Fibroblast of skin of scalp (primary cell): ENCODE measurements around the gene DOK6.

Source experiments
- DNase-seq: peaks from one replicate; pipeline ENCODE4 v3.0.0-alpha.2; 2013

DOK6 gene

GRCh38 chr18:69755041-69755440 lies 354.4 kb downstream of the DOK6 start:
- no peak for DNase-seq

GRCh38 chr18:69755856-69756496 lies 355.3 kb downstream of the DOK6 start:
- DNase-seq = no peak

GRCh38 chr18:69757733-69758132 lies 357.0 kb downstream of the DOK6 start:
- no peak for DNase-seq

GRCh38 chr18:69758458-69758857 lies 357.8 kb downstream of the DOK6 start:
- DNase-seq = peak; percentile 49

GRCh38 chr18:69759046-69759445 lies 358.4 kb downstream of the DOK6 start:
- no peak for DNase-seq

- DNase-seq = no peak
Observed at GRCh38 chr18:69763002-69763401, 362.3 kb downstream of the DOK6 start.

GRCh38 chr18:69763821-69764220 lies 363.1 kb downstream of the DOK6 start:
- no peak for DNase-seq

- no peak for DNase-seq
Observed at GRCh38 chr18:69770238-69770637, 369.6 kb downstream of the DOK6 start.

- no peak for DNase-seq
Observed at GRCh38 chr18:69774831-69775230, 374.1 kb downstream of the DOK6 start.

- no peak for DNase-seq
Observed at GRCh38 chr18:69777248-69777647, 376.6 kb downstream of the DOK6 start.

- no peak for DNase-seq
Observed at GRCh38 chr18:69778680-69779079, 378.0 kb downstream of the DOK6 start.

- no peak for DNase-seq
Observed at GRCh38 chr18:69780851-69781250, 380.2 kb downstream of the DOK6 start.

- DNase-seq = no peak
Observed at GRCh38 chr18:69784815-69785214, 384.1 kb downstream of the DOK6 start.

- DNase-seq = peak; percentile 54
Observed at GRCh38 chr18:69785466-69785865, 384.8 kb downstream of the DOK6 start.

- no peak for DNase-seq
Observed at GRCh38 chr18:69786427-69786826, 385.7 kb downstream of the DOK6 start.

- peak; percentile 56 for DNase-seq
Observed at GRCh38 chr18:69787825-69788547, 387.3 kb downstream of the DOK6 start.

- no peak for DNase-seq
Observed at GRCh38 chr18:69789794-69790193, 389.1 kb downstream of the DOK6 start.

GRCh38 chr18:69790649-69791048 lies 390.0 kb downstream of the DOK6 start:
- DNase-seq = no peak

GRCh38 chr18:69795791-69796190 lies 395.1 kb downstream of the DOK6 start:
- no peak for DNase-seq

- DNase-seq = no peak
Observed at GRCh38 chr18:69804776-69805501, 404.3 kb downstream of the DOK6 start.

GRCh38 chr18:69808399-69808798 lies 407.7 kb downstream of the DOK6 start:
- no peak for DNase-seq

- DNase-seq = no peak
Observed at GRCh38 chr18:69813559-69813958, 412.9 kb downstream of the DOK6 start.

GRCh38 chr18:69814861-69815385 lies 414.2 kb downstream of the DOK6 start:
- DNase-seq = no peak
